Nephron progenitor cell (in vitro differentiated cells): ENCODE data around the gene ABHD8.
"Not testable (repeated sequence)": the region's sequence is repeated elsewhere in the genome, so short reads cannot be mapped to it uniquely, and the experiment has no call there.

Experiments used
- DNase-seq: peaks from one replicate; pipeline ENCODE4 v3.0.0; 2021
- H3K27ac Mint-ChIP-seq: 2 replicates; pipeline ENCODE4 v1.8.0; 2021; ENCODE audit warnings: mild to moderate bottlenecking, moderate library complexity, mixed read lengths
- H3K27me3 Mint-ChIP-seq: 2 replicates; pipeline ENCODE4 v1.8.0; 2021; ENCODE audit warnings: mild to moderate bottlenecking, low read depth, mixed read lengths; ENCODE audit not compliant: poor library complexity
- H3K36me3 Mint-ChIP-seq: 2 replicates; pipeline ENCODE4 v1.8.0; 2021; ENCODE audit warnings: low read depth, mixed read lengths
- H3K4me1 Mint-ChIP-seq: 2 replicates; pipeline ENCODE4 v1.8.0; 2021; ENCODE audit warnings: mixed read lengths
- H3K4me3 Mint-ChIP-seq: 2 replicates; pipeline ENCODE4 v1.8.0; 2021; ENCODE audit warnings: mild to moderate bottlenecking, moderate library complexity, mixed read lengths
- H3K9me3 Mint-ChIP-seq: 2 replicates; pipeline ENCODE4 v1.8.0; 2021; ENCODE audit warnings: mild to moderate bottlenecking, moderate library complexity, mixed read lengths
- CTCF ChIP-seq: fragments of 200-600 bp; sonication (generic); IDR thresholded peaks from 2 replicates; pipeline ENCODE4 v1.5.0; 2021; ENCODE audit warnings: antibody characterized with exemption

The ABHD8 gene

GRCh38 chr19:17282488-17283125, 20.6 kb downstream of the ABHD8 start:
- DNase-seq, result peak; percentile 93
- Mint-ChIP-seq H3K27me3 (peaks cover 38% of the 10 kb centered on the region), H3K9me3 (no peaks in the 10 kb centered on the region), H3K4me1 (peaks cover 5% of the 10 kb centered on the region), H3K4me3 (peak overlapping the region; percentile 76), H3K36me3 (peaks cover 20% of the 10 kb centered on the region), H3K27ac (no peak overlapping the region)
- TF ChIP-seq CTCF, result peak; percentile 93

- no peak for TF ChIP-seq CTCF
- H3K27ac Mint-ChIP-seq, result no peak within 1 kb of the TSS
- H3K9me3 Mint-ChIP-seq, result no peaks in the 10 kb centered on the region
- peaks cover 5% of the 10 kb centered on the region for H3K4me1 Mint-ChIP-seq
- peaks cover 30% of the 10 kb centered on the region for H3K36me3 Mint-ChIP-seq
- peak within 1 kb of the TSS; percentile 76 for H3K4me3 Mint-ChIP-seq
- peaks cover 35% of the 10 kb centered on the region for H3K27me3 Mint-ChIP-seq
- DNase-seq, result peak; percentile 62
These were observed 21.6 kb downstream of the ABHD8 start, which contains the start of gene ANKLE1 for GRCh38 chr19:17281391-17282304. ANKLE1 (plus strand) TSS chr19:17281901; CDS start chr19:17281921, 20 bp downstream.

GRCh38 chr19:17279436-17279835, 23.8 kb downstream of the ABHD8 start:
- Mint-ChIP-seq H3K27ac (no peak overlapping the region), H3K4me3 (no peak overlapping the region)
- no peak for TF ChIP-seq CTCF

GRCh38 chr19:17275441-17276175, 27.6 kb downstream of the ABHD8 start:
- H3K4me1 Mint-ChIP-seq, result no peaks in the 10 kb centered on the region
- H3K27me3 Mint-ChIP-seq, result peaks cover 1% of the 10 kb centered on the region
- TF ChIP-seq CTCF, result no peak
- no peak overlapping the region for H3K27ac Mint-ChIP-seq
- H3K36me3 Mint-ChIP-seq, result peaks cover 73% of the 10 kb centered on the region
- DNase-seq, result no peak
- H3K4me3 Mint-ChIP-seq, result no peak overlapping the region
- H3K9me3 Mint-ChIP-seq, result no peaks in the 10 kb centered on the region

More at GRCh38 chr19:17279436-17279835, 23.8 kb downstream of the ABHD8 start:
- Mint-ChIP-seq H3K27me3 (peaks cover 31% of the 10 kb centered on the region), H3K4me1 (peaks cover 5% of the 10 kb centered on the region), H3K9me3 (no peaks in the 10 kb centered on the region), H3K36me3 (peaks cover 47% of the 10 kb centered on the region)
- DNase-seq, result no peak

- H3K36me3 Mint-ChIP-seq, result peaks cover 76% of the 10 kb centered on the region
- DNase-seq, H3K9me3 Mint-ChIP-seq, H3K4me3 Mint-ChIP-seq, H3K4me1 Mint-ChIP-seq, H3K27me3 Mint-ChIP-seq, H3K27ac Mint-ChIP-seq: not testable (repeated sequence)
These were observed 28.3 kb downstream of the ABHD8 start for GRCh38 chr19:17274892-17275291.

- TF ChIP-seq CTCF, result no peak
- Mint-ChIP-seq H3K27ac (peak overlapping the region; percentile 39), H3K36me3 (peaks cover 32% of the 10 kb centered on the region), H3K27me3 (no peaks in the 10 kb centered on the region), H3K9me3 (peaks cover 4% of the 10 kb centered on the region), H3K4me3 (peak overlapping the region; percentile 96), H3K4me1 (peaks cover 33% of the 10 kb centered on the region)
- DNase-seq, result no peak
These were observed 34.5 kb downstream of the ABHD8 start for GRCh38 chr19:17268754-17269153.
